ENCODE data around the gene MDGA2. TPM values are rescaled to one million over a fixed set of nuclear protein-coding genes. Genes with fewer than 3 reads are reported as not detected.
"Not testable (repeated sequence)": the region's sequence is repeated elsewhere in the genome, so short reads cannot be mapped to it uniquely, and the experiment has no call there.

MDGA2 gene
- total RNA-seq, 1 donor from 2014 or later: not detected

DNA sequence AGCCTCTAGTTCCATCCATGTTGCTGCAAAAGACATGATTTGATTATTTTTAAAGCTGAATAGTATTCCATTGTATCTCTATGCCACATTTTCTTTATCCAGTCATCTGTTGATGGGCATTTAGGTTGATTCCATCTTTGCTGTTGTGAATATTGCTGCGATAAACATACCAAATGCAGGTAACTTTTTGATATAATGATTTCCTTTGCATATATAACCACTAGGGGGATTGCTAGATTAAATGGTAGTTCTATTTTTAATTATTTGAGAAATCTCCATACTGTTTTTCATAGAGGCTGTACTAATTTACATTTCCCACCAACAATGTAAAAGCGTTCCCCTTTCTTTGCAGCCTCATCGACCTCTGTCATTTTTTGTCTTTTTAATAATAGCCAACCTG is 342.5 kb downstream of the MDGA2 start:
- DNase-seq (ENCODE audit: low read depth, low spot score): no peak

GRCh38 chr14:47332106-47332505 is 343.3 kb downstream of the MDGA2 start:
- DNase-seq (ENCODE audit: low read depth, low spot score): no peak

GRCh38 chr14:47328376-47328775 is 347.0 kb downstream of the MDGA2 start:
- no peak for DNase-seq (ENCODE audit: low read depth, low spot score)

- no peak for DNase-seq (ENCODE audit: low read depth, low spot score)
Measured at GRCh38 chr14:47327336-47327735, 348.1 kb downstream of the MDGA2 start.

DNA sequence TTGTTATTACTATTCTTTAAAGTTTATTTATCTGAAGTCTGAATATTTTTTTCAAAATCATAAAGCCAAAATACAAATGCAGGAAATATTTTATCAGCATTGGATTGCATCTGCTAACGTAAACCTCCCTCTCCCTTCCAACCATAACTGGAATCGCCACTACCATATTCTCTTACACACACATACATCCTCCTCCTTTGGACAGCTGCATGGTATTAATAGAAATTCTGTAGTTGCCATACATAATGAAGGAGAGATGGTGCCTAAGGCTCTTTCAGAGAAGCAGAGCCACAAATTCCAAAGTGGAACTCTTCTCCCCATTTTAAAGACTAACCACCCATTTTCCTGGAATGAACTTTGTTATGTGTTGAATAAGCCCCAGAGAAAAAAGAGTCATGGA is 352.7 kb downstream of the MDGA2 start:
- DNase-seq (ENCODE audit: low read depth, low spot score): no peak

GRCh38 chr14:47302121-47302520 is 373.3 kb downstream of the MDGA2 start:
- no peak for DNase-seq (ENCODE audit: low read depth, low spot score)

DNA sequence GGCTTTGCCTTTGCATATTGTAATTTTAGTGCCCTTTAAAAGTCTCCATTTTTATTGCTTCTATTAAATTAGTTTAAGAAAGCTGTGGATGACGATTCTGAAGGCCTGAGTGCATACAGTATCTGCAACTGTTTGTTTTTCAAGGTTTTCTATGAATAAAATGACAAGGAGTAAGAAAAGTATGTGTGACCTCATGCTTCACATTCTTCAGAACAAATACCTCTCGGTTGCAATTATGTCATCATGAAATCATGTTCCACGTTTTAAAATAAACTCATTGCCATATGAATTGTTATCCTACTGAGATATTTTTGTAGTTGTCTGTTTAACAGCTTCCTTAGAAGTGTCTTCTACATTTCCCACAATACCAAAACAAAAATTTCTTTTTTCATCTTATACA is 374.6 kb downstream of the MDGA2 start:
- no peak for DNase-seq (ENCODE audit: low read depth, low spot score)

- no peak for DNase-seq (ENCODE audit: low read depth, low spot score)
Measured at GRCh38 chr14:47297374-47297773, 378.0 kb downstream of the MDGA2 start.

DNA sequence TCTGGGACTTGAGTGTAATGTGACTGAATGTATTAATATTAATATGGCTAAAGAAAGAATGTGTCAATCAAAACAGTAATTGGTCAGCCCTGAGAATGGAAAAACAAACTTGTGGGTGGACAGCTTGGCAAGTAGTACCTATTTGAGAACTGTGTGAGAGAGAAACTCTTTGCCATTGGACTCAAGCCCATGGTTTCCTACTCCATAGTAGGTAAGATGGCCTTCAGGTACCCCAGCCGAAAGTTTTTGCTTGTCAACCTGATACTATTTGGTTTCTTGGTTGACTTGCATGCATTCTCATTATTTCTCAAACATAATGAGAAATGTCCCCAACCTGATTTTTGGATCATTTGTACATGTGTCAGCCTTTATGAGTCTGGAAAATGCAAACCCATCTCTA is 391.1 kb downstream of the MDGA2 start:
- DNase-seq (ENCODE audit: low read depth, low spot score): no peak

- DNase-seq (ENCODE audit: low read depth, low spot score): not testable (repeated sequence)
Measured at GRCh38 chr14:47281761-47282160, 393.6 kb downstream of the MDGA2 start.

DNA sequence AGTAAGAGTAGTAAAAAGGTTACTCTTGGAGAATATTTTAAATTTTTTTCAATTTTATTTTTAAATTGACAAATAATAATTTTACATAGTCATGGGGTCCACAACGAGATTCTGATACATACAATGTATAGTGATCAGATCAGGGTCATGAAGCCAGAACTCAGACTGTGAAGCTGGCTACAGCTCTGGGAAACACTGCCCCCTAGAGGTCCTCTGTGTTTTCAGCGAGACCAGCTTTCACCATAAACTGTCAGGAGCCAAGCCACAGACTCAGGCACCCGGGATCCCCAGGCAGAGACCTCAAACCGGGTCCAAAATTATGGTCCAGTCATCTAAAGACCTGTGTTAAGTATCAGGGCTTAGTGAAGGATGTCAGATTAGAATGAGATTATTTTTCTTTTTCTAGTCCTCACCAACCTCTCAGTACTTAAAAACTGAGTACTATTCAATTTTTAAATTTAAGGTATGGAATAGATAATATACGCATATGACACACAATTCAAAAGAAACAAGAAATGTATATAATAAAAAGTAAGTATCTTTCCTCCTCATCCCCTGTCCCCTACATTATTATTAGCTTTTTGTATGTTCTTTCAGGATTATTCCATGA is 397.1 kb downstream of the MDGA2 start:
- no peak for DNase-seq (ENCODE audit: low read depth, low spot score)

GRCh38 chr14:47277703-47278102 is 397.7 kb downstream of the MDGA2 start:
- DNase-seq (ENCODE audit: low read depth, low spot score): no peak

GRCh38 chr14:47276931-47277330 is 398.5 kb downstream of the MDGA2 start:
- DNase-seq (ENCODE audit: low read depth, low spot score): no peak

DNA sequence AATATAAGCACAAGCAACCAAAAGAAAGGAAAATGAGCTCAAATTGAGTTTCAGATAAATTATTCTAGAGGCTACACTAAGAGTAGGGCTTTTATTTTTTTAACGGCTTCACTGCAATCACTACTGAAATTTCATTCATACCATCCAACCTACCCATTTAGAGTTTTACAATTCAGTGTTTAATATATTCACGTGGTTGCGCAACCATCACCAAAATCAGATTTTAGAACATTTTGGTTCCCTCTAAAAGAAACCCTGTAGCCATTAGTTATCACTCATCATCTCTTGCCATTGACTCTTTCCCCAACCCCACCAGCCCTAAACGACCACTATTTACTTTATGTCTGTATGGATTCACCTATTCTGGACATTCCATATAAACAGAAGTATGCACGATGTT is 401.5 kb downstream of the MDGA2 start:
- no peak for DNase-seq (ENCODE audit: low read depth, low spot score)

- no peak for DNase-seq (ENCODE audit: low read depth, low spot score)
Measured at GRCh38 chr14:47270715-47271114, 404.7 kb downstream of the MDGA2 start.

DNA sequence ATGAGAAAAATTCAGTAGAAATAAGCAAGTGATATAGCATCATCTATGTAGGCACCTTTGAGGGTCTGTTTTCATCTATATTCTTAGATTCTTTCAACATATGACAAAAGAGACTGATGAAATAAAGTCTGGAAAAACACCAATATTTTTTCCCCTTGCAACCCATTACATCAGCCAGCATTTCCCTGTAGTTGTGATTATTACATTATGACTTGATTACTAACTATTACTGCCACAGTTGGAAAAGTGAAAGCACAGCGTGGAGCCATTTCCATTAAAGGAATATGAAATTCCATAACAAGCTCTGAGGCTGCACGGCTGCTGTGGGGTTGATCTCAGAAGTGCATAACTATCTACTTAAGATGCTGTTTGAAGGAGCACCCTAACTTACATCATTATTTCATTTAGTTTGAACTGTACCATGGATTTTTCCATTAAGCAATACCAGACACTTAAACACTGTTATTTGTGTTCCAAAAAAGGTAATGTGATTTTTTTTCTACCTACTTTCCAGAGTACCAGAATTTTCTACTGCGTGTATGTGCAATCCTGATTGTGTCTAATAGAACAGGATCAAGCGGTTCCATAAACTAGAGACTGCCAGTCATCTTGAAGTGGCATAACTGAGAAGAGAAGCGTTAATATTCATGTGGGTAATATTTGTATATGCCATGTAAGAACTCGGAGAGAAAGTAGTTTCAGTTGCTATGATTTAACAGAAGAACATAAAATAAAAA is 405.5 kb downstream of the MDGA2 start:
- no peak for DNase-seq (ENCODE audit: low read depth, low spot score)

- DNase-seq (ENCODE audit: low read depth, low spot score): no peak
Measured at GRCh38 chr14:47264842-47265241, 410.6 kb downstream of the MDGA2 start.

DNA sequence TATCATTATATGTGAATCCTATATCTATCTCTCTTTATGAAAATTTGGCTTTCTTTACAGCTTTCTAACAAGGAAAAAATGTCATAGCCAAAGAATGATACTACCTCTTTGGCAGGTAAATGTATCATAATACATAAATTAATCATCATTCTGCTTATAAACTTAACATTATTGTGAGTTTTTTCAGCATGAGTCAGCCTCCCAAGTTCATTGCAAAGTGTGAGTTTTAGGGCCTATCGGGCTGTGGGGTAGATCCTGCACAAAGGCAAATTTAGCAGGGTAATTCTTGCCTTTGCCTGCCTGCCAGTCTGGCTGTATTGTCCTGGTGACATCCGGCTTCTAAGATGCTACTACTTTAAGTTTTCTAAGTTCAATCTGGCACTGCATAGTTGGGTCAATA is 412.6 kb downstream of the MDGA2 start:
- no peak for DNase-seq (ENCODE audit: low read depth, low spot score)

- DNase-seq (ENCODE audit: low read depth, low spot score): no peak
Measured at GRCh38 chr14:47261350-47261749, 414.1 kb downstream of the MDGA2 start.

DNA sequence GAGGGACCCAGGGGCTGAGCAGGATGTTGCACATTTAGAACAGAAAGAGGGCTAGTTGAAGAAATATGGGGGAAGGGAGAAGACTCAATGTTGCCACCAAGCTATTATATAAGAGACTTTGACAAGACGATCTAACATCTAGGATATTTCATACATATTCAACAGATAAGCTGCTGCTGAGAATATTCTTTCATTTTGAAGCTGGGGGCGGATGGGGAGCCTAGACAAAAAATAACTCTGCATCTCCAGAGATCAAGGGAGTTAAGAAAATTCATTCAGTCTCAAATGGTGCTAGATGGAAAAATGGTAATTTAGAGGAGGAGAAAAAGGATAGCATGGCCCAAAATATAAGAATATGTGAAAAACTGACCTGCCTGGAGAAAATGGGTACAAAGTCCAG is 415.6 kb downstream of the MDGA2 start:
- no peak for DNase-seq (ENCODE audit: low read depth, low spot score)

- no peak for DNase-seq (ENCODE audit: low read depth, low spot score)
Measured at GRCh38 chr14:47257013-47257412, 418.4 kb downstream of the MDGA2 start.

GRCh38 chr14:47252802-47253201 is 422.6 kb downstream of the MDGA2 start:
- no peak for DNase-seq (ENCODE audit: low read depth, low spot score)

- no peak for DNase-seq (ENCODE audit: low read depth, low spot score)
Measured at GRCh38 chr14:47246367-47246766, 429.0 kb downstream of the MDGA2 start.

Measured in pulmonary artery endothelial cell (primary cell).